ENCODE results near the gene GCLC. TPM values are rescaled to one million over a fixed set of nuclear protein-coding genes. Genes with fewer than 3 reads are reported as not detected.

GCLC gene
- total RNA-seq, 1 experiment from 2014 or later = 108 TPM

- Mint-ChIP-seq H3K27ac (ENCODE audit: low read depth, unreplicated experiment) (no peak overlapping the region), H3K9me3 (ENCODE audit: unreplicated experiment) (no peaks in the 10 kb centered on the region), H3K27me3 (ENCODE audit: insufficient read depth, unreplicated experiment) (no peaks in the 10 kb centered on the region), H3K36me3 (ENCODE audit: insufficient read depth, unreplicated experiment) (no peaks in the 10 kb centered on the region), H3K4me1 (ENCODE audit: insufficient read depth, unreplicated experiment) (no peaks in the 10 kb centered on the region), H3K4me3 (ENCODE audit: unreplicated experiment) (no peak overlapping the region)
- no TSS peak for BruUV-seq (replicated peaks)
- CTCF ChIA-PET = interaction anchor here (0.5 to 1.7 kb wide), 7 partner anchors 10 to 795 kb away, joined by 3 to 5 read pairs (median 4); no protein-coding TSS in a partner anchor
- intact Hi-C loops (cut with micrococcal nuclease) = no loop called here
- no peak for TF ChIP-seq CTCF (IDR thresholded peaks at IDR 0.05; ENCODE audit: unreplicated experiment)
- POLR2A ChIA-PET = interaction anchor here (0.5 to 2.2 kb wide), 4 partner anchors 9 to 22 kb away, joined by 3 to 15 read pairs (median 5); no protein-coding TSS in a partner anchor
- no peak for DNase-seq (ENCODE audit: unreplicated experiment)
Measured at GRCh38 chr6:53447865-53448264, 97.0 kb downstream of the GCLC start.

Other genes with a start within 250 kb of the GCLC start
- gene ELOVL5, start 196.2 kb downstream of the GCLC start, total RNA-seq (2022) = 56.6 and 58.3 TPM in 2 replicates
- gene KLHL31, start 120.7 kb upstream of the GCLC start, total RNA-seq (2022) = 0.37 and 0.54 TPM in 2 replicates
- gene LRRC1, start 249.9 kb upstream of the GCLC start, total RNA-seq (2022) = 16.0 and 18.6 TPM in 2 replicates

All from MCF 10A (cell line).